Panc1 (cell line): ENCODE data around the gene TNFRSF1B. TPM values are rescaled to one million over a fixed set of nuclear protein-coding genes. Genes with fewer than 3 reads are reported as not detected.

ENCODE experiments used
- ATAC-seq: fragments of 200-7000 bp; cut with Tn5 transposase; 2 replicates; pipeline ENCODE4 v1.9.1; 2020; ENCODE audit warnings: mild to moderate bottlenecking, moderate library complexity
- BruUV-seq: library from RNA; stranded (reverse); fragments of 400-500 nt; replicated peaks from 2 replicates; lab custom pipeline; 2021; lab: Mats Ljungman, UMichigan
- CTCF ChIA-PET: fragments of 300-600 bp; sonication (Branson Sonifier 250); formaldehyde crosslinking; loops from one replicate; lab custom pipeline; 2022; ENCODE audit warnings: antibody characterized with exemption; lab: Charles Lee
- POLR2A ChIA-PET: fragments of 300-600 bp; sonication (Branson Sonifier 250); formaldehyde crosslinking; loops from one replicate; lab custom pipeline; 2022; ENCODE audit warnings: antibody characterized with exemption; lab: Charles Lee
- DNase-seq: peaks from one replicate; pipeline ENCODE4 v3.0.0-alpha.2; 2010; ENCODE audit warnings: low read depth, low spot score
- H3K27ac ChIP-seq: 2 replicates; pipeline ENCODE4 v1.5.1; 2011; ENCODE audit warnings: mild to moderate bottlenecking, low read length, inconsistent platforms
- H3K27me3 ChIP-seq: fragments of 200-500 bp; sonication (Bioruptor generic); 2 replicates; pipeline ENCODE4 v1.6.0; 2014; ENCODE audit warnings: low read length, inconsistent platforms; ENCODE audit not compliant: control insufficient read depth, insufficient read depth
- H3K36me3 ChIP-seq: fragments of 200-500 bp; sonication (Bioruptor generic); 2 replicates; pipeline ENCODE4 v1.5.1; 2014; ENCODE audit warnings: inconsistent platforms, mild to moderate bottlenecking, low read length, moderate library complexity; ENCODE audit not compliant: control insufficient read depth, insufficient read depth
- H3K4me1 ChIP-seq: 2 replicates; pipeline ENCODE4 v1.5.1; 2011; ENCODE audit warnings: inconsistent platforms, mild to moderate bottlenecking, low read length, moderate library complexity; ENCODE audit not compliant: control insufficient read depth, insufficient read depth
- H3K4me3 ChIP-seq, 2 experiments: 2 replicates each; pipeline ENCODE4 v1.5.1; 2011 to 2012; ENCODE audit warnings: low read depth in 2 of 2, low read length in 2 of 2, mild to moderate bottlenecking in 2 of 2, inconsistent platforms in 1 of 2, moderate library complexity in 1 of 2
- H3K9me3 ChIP-seq: fragments of 200-500 bp; sonication (Bioruptor generic); 2 replicates; pipeline ENCODE4 v1.5.1; 2014; ENCODE audit warnings: low read depth, mild to moderate bottlenecking, inconsistent platforms, low read length, moderate library complexity; ENCODE audit not compliant: control insufficient read depth, insufficient read depth
- CTCF ChIP-seq: fragments of 450-650 bp; IDR thresholded peaks from 2 replicates; pipeline ENCODE4 v1.5.1; 2017; ENCODE audit warnings: mild to moderate bottlenecking
- POLR2AphosphoS5 ChIP-seq: IDR thresholded peaks from 2 replicates; pipeline ENCODE4 v1.6.1; 2012; ENCODE audit warnings: mild to moderate bottlenecking, low read depth, low read length, moderate library complexity
- REST ChIP-seq, 2 experiments: IDR thresholded peaks; 2 replicates each; pipeline ENCODE4 v1.6.1; 2011 to 2012; ENCODE audit warnings: low read depth in 2 of 2, control low read depth in 1 of 2, low read length in 1 of 2, mild to moderate bottlenecking in 1 of 2, moderate library complexity in 1 of 2; ENCODE audit not compliant: insufficient read depth in 1 of 2
- SIN3A ChIP-seq: IDR thresholded peaks from 2 replicates; pipeline ENCODE4 v1.6.1; 2012; ENCODE audit warnings: low read depth, mild to moderate bottlenecking, low read length, moderate library complexity, borderline replicate concordance; ENCODE audit not compliant: insufficient read depth
- TCF7L2 ChIP-seq: IDR thresholded peaks from 2 replicates; pipeline ENCODE4 v1.6.1; 2011; ENCODE audit warnings: mild to moderate bottlenecking, low read depth, low read length, inconsistent platforms
- in situ Hi-C: cut with HindIII; loops from 2 replicates; pipeline ENCODE4 v1.10.0; 2016; ENCODE audit warnings: low sequenced_read_pairs, low pct_unique_long_range_greater_than_20kb
- intact Hi-C: fragments of 100-400 bp; cut with micrococcal nuclease; formaldehyde crosslinking; loops from one replicate; pipeline ENCODE4 v1.10.0; 2022; ENCODE audit not compliant: unreplicated experiment
- total RNA-seq: library from RNA; stranded (reverse); gene quantifications from one replicate; pipeline ENCODE4 v1.2.1, GENCODE V29; 2021; ENCODE audit not compliant: unreplicated experiment

The TNFRSF1B gene
- total RNA-seq, 1 experiment from 2014 or later: 18.8 TPM

DNA sequence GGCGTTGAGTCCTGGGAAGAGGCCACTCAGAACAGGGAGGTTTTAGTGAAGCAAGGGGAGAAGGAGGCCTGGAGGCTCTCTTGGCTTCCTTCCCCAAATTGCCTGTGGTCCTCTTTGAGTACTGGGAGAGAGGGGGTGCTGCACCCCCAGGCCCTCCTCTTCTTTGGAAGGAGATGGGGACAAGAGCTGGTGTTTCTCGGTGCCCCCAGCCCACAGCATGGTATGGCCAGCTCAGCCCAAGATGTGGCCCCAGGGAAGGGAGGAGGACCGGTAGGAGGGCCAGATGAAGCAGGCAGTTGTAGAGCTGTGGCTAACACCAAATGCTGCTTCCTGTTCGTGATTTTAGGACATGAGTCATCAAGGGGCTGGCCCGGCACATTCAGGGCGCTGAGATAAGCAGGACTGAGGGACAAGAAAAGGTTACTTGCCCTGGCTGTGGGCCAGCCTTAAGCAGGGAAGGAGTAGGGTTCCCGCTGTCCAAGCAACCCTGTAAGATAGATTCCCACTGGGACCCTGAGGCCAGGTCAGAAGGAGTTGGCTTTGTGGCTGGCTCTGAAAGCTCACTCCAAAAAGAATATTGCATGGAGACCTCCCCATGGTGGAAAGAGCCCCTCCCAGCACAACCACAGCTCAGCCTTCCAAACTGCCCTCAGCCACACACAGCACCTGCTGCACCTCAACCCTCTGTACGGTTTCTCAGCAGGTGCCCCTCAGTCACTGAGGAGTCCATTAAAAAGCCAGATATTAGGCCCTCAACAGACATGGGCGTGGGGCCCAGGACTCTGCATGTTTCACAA is 4.9 kb upstream of the TNFRSF1B start:
- TF ChIP-seq TCF7L2 (no peak), SIN3A (no peak), POLR2AphosphoS5 (no peak; the same call in 1 of the 2 replicates), CTCF (no peak), REST (IDR thresholded peaks at IDR 0.05; ENCODE audit: insufficient read depth in 1 of 2, low read depth in 2 of 2, low read length in 1 of 2) (no peak)
- ATAC-seq: peak; percentile 87
- in situ Hi-C loops (no loop called here), intact Hi-C loops (no loop called here)
- no TSS peak for BruUV-seq
- peak; percentile 38 for DNase-seq
- Histone ChIP-seq H3K4me3 (no peak overlapping the region), H3K36me3 (no peaks in the 10 kb centered on the region), H3K27ac (peak overlapping the region; percentile 40; the same call in 1 of the 2 replicates), H3K4me1 (peaks cover 21% of the 10 kb centered on the region), H3K9me3 (no peaks in the 10 kb centered on the region), H3K27me3 (no peaks in the 10 kb centered on the region)
- ChIA-PET POLR2A (interaction anchor here (0.6 kb wide), 1 partner anchor 157 kb away, joined by 3 read pairs; no protein-coding TSS in a partner anchor), CTCF (interaction anchor here (1.1 kb wide), 1 partner anchor 37 kb away, joined by 3 read pairs; no protein-coding TSS in a partner anchor)

GRCh38 chr1:12162459-12163137 is 4.2 kb upstream of the TNFRSF1B start:
- Histone ChIP-seq H3K4me1 (peaks cover 21% of the 10 kb centered on the region), H3K27ac (peak overlapping the region; percentile 40; the same call in 1 of the 2 replicates), H3K36me3 (no peaks in the 10 kb centered on the region), H3K9me3 (no peaks in the 10 kb centered on the region), H3K27me3 (no peaks in the 10 kb centered on the region), H3K4me3 (no peak overlapping the region)
- CTCF ChIA-PET: interaction anchor here (1.1 kb wide), 1 partner anchor 38 kb away, joined by 3 read pairs; no protein-coding TSS in a partner anchor
- POLR2A ChIA-PET: interaction anchor here (0.6 kb wide), 1 partner anchor 156 kb away, joined by 3 read pairs; no protein-coding TSS in a partner anchor
- ATAC-seq: no peak
- in situ Hi-C loops: no loop called here
- intact Hi-C loops: no loop called here
- no peak for DNase-seq
- no TSS peak for BruUV-seq
- TF ChIP-seq TCF7L2 (no peak), CTCF (no peak), SIN3A (no peak), POLR2AphosphoS5 (no peak), REST (IDR thresholded peaks at IDR 0.05; ENCODE audit: insufficient read depth in 1 of 2, low read depth in 2 of 2, low read length in 1 of 2) (no peak)
